AG04450 (cell line): ENCODE results near the gene NCAPD2. TPM values are rescaled to one million over a fixed set of nuclear protein-coding genes. Genes with fewer than 3 reads are reported as not detected.

Experiments
- CTCF ChIA-PET: fragments of 300-600, 350-600 bp; formaldehyde crosslinking; extraction: SDS; loops from one replicate; lab custom pipeline; 2022; ENCODE audit warnings: antibody characterized with exemption, inconsistent platforms; lab: Charles Lee
- POLR2A ChIA-PET: fragments of 350-600 bp; formaldehyde crosslinking; extraction: SDS; loops from one replicate; lab custom pipeline; 2021; ENCODE audit warnings: antibody characterized with exemption, inconsistent platforms; lab: Yijun Ruan, JAX
- DNase-seq: peaks from one replicate; pipeline ENCODE4 v3.0.0-alpha.2; 2011; ENCODE audit warnings: low read depth, low spot score
- H3K27ac ChIP-seq: one replicate; pipeline ENCODE4 v1.5.1; 2012; ENCODE audit warnings: low read depth, low read length, control low read depth
- H3K27me3 ChIP-seq: one replicate; pipeline ENCODE4 v1.6.0; 2012; ENCODE audit warnings: low read length; ENCODE audit not compliant: control insufficient read depth, insufficient read depth
- H3K4me3 ChIP-seq: 2 replicates; pipeline ENCODE4 v1.5.1; 2011; ENCODE audit warnings: mild to moderate bottlenecking, low read depth, low read length, control low read depth
- H3K9me3 ChIP-seq: 2 replicates; pipeline ENCODE4 v1.5.1; 2012; ENCODE audit warnings: low read length; ENCODE audit not compliant: control insufficient read depth, insufficient read depth
- CTCF ChIP-seq: IDR thresholded peaks from 2 replicates; pipeline ENCODE4 v1.5.1; 2011; ENCODE audit warnings: low read depth, low read length, control low read depth, inconsistent platforms
- polyA plus RNA-seq: library from polyadenylated mRNA; depleted of rRNA; stranded (reverse); fragments of >200 nt; gene quantifications from 2 replicates; pipeline ENCODE4 v1.2.3, GENCODE V29; 2011

Gene NCAPD2
- polyA plus RNA-seq, 1 experiment = 38.4 TPM

GRCh38 chr12:6458281-6459003 lies 35.5 kb upstream of the NCAPD2 start:
- CTCF ChIA-PET = no interaction called here
- TF ChIP-seq CTCF = no peak
- POLR2A ChIA-PET = interaction anchor here (0.6 to 1.8 kb wide), 2 partner anchors 12 kb away, joined by 3 to 17 read pairs; partner anchors contain the start of gene VAMP1
- Histone ChIP-seq H3K4me3 (no peak overlapping the region), H3K27ac (no peak overlapping the region), H3K9me3 (no peaks in the 10 kb centered on the region), H3K27me3 (no peaks in the 10 kb centered on the region)
- no peak for DNase-seq

GRCh38 chr12:6459004-6459337 lies 34.9 kb upstream of the NCAPD2 start:
- CTCF ChIA-PET = no interaction called here
- no peak for TF ChIP-seq CTCF
- DNase-seq = no peak
- no peak overlapping the region for H3K27ac ChIP-seq
- H3K27me3 ChIP-seq = no peaks in the 10 kb centered on the region
- no peaks in the 10 kb centered on the region for H3K9me3 ChIP-seq
- H3K4me3 ChIP-seq = no peak overlapping the region
- POLR2A ChIA-PET = interaction anchor here (0.6 to 1.8 kb wide), 3 partner anchors 9 to 13 kb away, joined by 3 to 17 read pairs (median 3); partner anchors contain the start of gene VAMP1

- ChIA-PET CTCF (interaction anchor here (1.0 kb wide), 1 partner anchor 38 kb away, joined by 3 read pairs; no protein-coding TSS in a partner anchor), POLR2A (interaction anchor here (0.8 to 2.3 kb wide), 3 partner anchors 8 to 10 kb away, joined by 4 to 13 read pairs (median 5); partner anchors contain the start of genes TAPBPL and VAMP1)
- TF ChIP-seq CTCF = no peak
- no peak for DNase-seq
- H3K4me3 ChIP-seq = no peak overlapping the region
- no peak overlapping the region for H3K27ac ChIP-seq
- H3K27me3 ChIP-seq = no peaks in the 10 kb centered on the region
- no peaks in the 10 kb centered on the region for H3K9me3 ChIP-seq
Observed at GRCh38 chr12:6460751-6461371, 33.0 kb upstream of the NCAPD2 start.

GRCh38 chr12:6461401-6462233 lies 32.3 kb upstream of the NCAPD2 start:
- ChIA-PET CTCF (interaction anchor here (1.0 kb wide), 1 partner anchor 39 kb away, joined by 3 read pairs; no protein-coding TSS in a partner anchor), POLR2A (interaction anchor here (0.8 to 2.3 kb wide), 3 partner anchors 9 to 10 kb away, joined by 4 to 13 read pairs (median 5); partner anchors contain the start of genes TAPBPL and VAMP1)
- no peak for DNase-seq
- H3K9me3 ChIP-seq = no peaks in the 10 kb centered on the region
- no peak for TF ChIP-seq CTCF
- no peaks in the 10 kb centered on the region for H3K27me3 ChIP-seq
- no peak overlapping the region for H3K27ac ChIP-seq
- no peak overlapping the region for H3K4me3 ChIP-seq
